SK-N-MC (cell line): ENCODE data around the gene PSD4.
A peak's percentile ranks its signal among the peaks of the same experiment; 100 is the strongest.

Source experiments
- DNase-seq: peaks from one replicate; pipeline ENCODE4 v3.0.0-alpha.2; 2011; ENCODE audit warnings: low read depth, low spot score
- H3K27ac ChIP-seq: fragments of 200-600 bp; sonication (generic); 2 replicates; pipeline ENCODE4 v1.5.1; 2016; ENCODE audit warnings: mixed run types
- H3K36me3 ChIP-seq: fragments of 200-600 bp; sonication (generic); 2 replicates; pipeline ENCODE4 v1.6.1; 2017; ENCODE audit warnings: antibody characterized with exemption, low read length, mixed read lengths; ENCODE audit not compliant: insufficient read depth
- H3K4me3 ChIP-seq: fragments of 200-600 bp; sonication (generic); 2 replicates; pipeline ENCODE4 v1.5.1; 2016
- H3K9ac ChIP-seq: fragments of 200-600 bp; sonication (generic); 2 replicates; pipeline ENCODE4 v1.8.0; 2017; ENCODE audit warnings: mixed run types, mixed read lengths; ENCODE audit not compliant: insufficient read length
- H3K9me3 ChIP-seq: fragments of 200-600 bp; sonication (generic); 2 replicates; pipeline ENCODE4 v1.6.1; 2017; ENCODE audit warnings: low read depth, mild to moderate bottlenecking, antibody characterized with exemption, low read length, moderate library complexity, mixed read lengths
- EZH2 ChIP-seq: fragments of 200-600 bp; sonication (generic); IDR thresholded peaks from one replicate; pipeline ENCODE4 v1.6.1; 2017; ENCODE audit warnings: antibody characterized with exemption
- FOXP2 ChIP-seq: optimal IDR thresholded peaks from 2 replicates; pipeline ENCODE3; 2011; ENCODE audit warnings: mild to moderate bottlenecking, moderate library complexity; ENCODE audit not compliant: insufficient read depth; ENCODE audit errors: extremely low read length, control extremely low read depth
- POLR2AphosphoS5 ChIP-seq: IDR thresholded peaks from 2 replicates; pipeline ENCODE4 v1.6.1; 2012; ENCODE audit warnings: mild to moderate bottlenecking, low read depth, low read length, borderline replicate concordance

Gene PSD4

DNA sequence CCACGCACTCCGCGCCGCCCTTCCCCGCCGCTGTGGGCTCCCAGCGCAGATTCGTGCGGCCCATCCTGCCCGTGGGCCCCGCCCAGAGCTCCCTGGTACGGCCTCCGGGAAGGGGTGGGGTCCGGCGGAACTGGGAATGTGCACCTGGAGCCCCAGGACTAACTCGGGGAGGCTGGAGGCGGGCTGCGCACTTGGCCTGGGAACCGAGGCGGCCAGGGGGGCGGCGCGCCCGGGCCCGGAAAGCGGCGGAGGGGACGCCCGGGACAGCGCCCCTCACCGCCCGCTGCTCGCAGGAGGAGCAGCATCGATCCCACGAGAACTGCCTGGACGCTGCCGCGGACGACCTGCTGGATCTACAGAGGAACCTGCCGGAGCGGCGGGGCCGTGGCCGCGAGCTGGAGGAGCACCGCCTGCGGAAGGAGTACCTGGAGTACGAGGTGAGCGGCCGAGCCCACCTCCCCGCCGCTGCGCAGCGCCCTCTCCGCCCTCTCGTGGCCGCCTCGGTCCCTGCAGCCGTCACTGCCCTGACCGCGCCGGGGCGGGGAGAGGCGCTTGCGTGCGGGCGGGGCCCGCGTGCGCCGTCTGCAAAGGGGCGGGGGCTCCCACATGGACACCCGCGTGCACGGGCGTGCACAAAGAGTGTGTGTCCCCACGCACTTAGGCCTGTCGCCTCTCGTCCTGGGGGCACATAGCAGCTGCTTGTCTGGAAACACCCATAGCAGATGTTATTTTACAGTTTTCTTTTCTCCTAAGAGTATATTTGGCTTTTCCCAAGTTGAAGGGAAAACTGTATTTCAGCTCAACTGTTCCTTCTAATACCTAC is 25.2 kb downstream of the PSD4 start:
- Histone ChIP-seq H3K27ac (no peak overlapping the region), H3K9me3 (no peaks in the 10 kb centered on the region), H3K4me3 (peak overlapping the region; percentile 94), H3K9ac (peak overlapping the region; percentile 63), H3K36me3 (no peaks in the 10 kb centered on the region)
- TF ChIP-seq FOXP2 (no peak), POLR2AphosphoS5 (peak; percentile 81), EZH2 (no peak)
- DNase-seq, result no peak

DNA sequence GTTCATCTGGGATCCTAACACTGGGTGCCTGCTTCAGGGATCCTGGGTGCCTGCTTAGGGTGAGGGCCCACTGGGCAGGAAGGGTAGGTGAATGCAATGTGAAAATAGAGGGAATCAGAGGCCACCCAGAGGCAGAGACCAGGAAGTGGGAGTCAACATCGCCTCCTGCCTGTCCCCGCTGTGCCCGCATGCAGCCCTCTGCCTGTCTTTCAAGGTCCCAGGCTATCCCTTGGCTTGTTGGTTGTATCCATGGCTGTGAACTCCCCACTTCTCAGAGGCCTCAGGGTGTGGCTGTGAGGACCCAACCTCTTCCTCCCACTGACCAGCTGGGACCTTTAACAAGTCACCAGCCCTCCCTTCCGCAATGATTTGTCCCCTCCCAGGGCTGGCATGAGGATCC is 26.5 kb downstream of the PSD4 start:
- H3K27ac ChIP-seq, result no peak overlapping the region
- H3K4me3 ChIP-seq, result no peak overlapping the region
- H3K9ac ChIP-seq, result no peak overlapping the region
- TF ChIP-seq FOXP2 (no peak), POLR2AphosphoS5 (no peak), EZH2 (no peak)
- no peak for DNase-seq
- no peaks in the 10 kb centered on the region for H3K36me3 ChIP-seq
- no peaks in the 10 kb centered on the region for H3K9me3 ChIP-seq

DNA sequence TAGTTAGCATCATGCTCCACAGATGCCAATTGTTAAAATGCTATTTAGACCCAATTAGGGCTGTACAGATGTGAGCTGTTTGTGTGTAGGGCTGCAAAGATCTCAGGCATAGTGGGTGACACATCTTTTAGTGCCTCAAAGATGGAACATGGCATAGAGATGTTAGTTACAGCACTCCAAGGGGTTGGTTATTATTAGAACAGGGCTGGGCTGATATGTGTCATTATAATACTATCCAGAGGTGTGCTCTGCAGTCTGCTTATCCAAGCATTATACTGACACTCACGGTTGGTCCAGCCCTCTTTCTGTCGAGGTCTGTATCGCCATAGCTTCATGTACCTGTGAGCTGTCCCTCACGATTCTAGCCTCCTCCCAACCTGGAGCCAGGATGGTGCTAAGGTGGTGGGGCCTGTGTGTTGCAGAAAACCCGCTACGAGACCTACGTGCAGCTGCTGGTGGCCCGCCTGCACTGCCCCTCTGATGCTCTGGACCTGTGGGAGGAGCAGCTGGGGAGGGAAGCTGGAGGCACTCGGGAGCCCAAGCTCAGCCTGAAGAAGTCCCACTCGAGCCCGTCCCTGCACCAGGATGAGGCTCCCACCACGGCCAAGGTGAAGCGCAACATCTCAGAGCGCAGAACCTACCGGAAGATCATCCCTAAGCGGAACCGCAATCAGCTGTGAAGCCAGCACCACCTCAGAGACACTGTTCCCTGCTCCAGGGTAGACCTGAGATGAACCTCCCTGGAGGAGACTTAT is 27.1 kb downstream of the PSD4 start:
- Histone ChIP-seq H3K9ac (no peak overlapping the region), H3K27ac (no peak overlapping the region), H3K36me3 (no peaks in the 10 kb centered on the region), H3K9me3 (no peaks in the 10 kb centered on the region), H3K4me3 (no peak overlapping the region)
- DNase-seq, result no peak
- no peak for TF ChIP-seq POLR2AphosphoS5
- TF ChIP-seq EZH2, result no peak
- no peak for TF ChIP-seq FOXP2

DNA sequence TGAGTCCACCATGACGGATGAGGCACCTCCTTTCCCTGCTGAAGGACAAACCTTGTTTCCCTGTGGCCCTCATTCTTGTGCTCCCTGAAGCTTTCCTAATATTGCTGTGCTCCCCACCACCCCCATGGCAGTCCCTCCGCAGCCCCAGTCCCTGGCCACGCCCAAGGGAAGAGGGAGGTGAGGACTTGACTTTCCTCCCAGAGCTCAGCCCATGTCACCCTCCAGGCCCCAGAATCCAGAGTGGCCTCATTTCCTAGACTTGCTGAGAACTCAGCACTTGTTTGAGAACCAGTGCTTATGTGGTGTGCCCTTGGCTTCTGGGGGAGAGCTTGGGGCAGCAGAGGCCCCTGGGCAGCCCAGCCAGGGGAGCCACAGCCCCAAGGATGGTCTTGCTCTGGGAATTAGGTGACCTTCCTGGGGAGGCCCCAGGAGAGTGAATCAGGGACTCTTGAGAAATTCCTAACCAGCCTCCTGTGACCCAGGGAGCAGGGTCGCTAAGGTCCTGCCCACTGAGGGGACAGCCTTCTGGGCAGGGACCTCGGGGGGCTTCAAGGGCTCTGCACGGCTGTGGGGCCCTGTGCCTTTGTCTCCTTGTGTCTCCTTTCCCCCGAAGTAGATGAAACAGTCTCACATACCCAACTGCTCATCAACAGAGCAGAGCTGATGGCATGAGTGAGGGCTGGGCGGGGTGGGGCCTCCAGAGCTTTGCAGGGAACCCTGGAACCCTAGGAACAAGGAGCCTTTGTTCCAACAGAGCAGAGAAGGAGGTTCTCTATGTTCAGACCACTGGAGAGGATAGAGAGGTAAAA is 27.9 kb downstream of the PSD4 start:
- TF ChIP-seq FOXP2 (no peak), POLR2AphosphoS5 (no peak), EZH2 (no peak)
- Histone ChIP-seq H3K4me3 (no peak overlapping the region), H3K36me3 (no peaks in the 10 kb centered on the region), H3K9me3 (no peaks in the 10 kb centered on the region), H3K9ac (no peak overlapping the region), H3K27ac (no peak overlapping the region)
- no peak for DNase-seq

DNA sequence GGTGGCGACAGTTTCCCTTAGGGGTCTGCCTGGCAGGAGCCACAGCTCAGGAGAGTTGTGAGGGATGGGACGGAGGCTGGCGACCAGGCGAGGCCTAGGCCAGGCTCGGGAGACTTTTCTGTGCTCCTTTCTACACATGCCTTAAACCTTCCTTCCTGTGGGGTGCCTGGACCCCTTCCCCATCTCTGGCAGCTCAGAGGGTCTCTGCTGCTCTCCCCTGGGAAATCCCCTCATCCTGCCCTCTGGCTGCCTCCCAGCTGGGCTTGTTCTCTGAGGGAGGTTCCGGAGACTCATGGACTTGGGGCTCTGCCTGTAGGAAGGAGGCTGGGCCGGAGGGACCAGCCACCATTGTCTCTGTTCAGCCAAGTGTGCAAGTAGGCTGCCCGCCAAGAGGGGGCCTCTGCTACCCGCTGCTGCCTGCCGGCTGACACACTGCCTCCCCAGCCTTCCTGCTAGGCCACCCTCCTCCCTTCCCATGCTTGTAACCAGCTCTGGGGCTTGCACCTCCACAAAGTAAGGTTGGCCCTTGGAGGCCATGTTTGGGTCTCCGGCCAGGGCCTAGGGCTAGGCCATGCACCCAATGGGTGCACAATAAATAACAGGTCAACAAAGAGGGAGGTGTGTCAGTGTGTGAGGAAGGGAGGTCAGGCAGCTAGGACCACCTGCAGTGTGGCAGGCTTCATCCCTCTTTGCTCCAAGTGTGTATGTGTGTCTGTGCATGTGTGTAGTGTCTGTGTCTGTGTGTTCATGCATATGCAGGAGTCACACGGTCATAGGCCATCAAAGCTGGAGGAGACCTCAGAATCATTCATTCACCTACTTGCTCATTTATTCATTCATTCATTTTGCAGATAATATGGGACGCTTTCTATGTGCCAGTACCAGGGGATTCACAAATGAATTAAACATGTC is 28.8 kb downstream of the PSD4 start:
- H3K4me3 ChIP-seq, result no peak overlapping the region
- no peaks in the 10 kb centered on the region for H3K36me3 ChIP-seq
- DNase-seq, result no peak
- no peak overlapping the region for H3K9ac ChIP-seq
- H3K9me3 ChIP-seq, result no peaks in the 10 kb centered on the region
- TF ChIP-seq FOXP2 (no peak), EZH2 (no peak), POLR2AphosphoS5 (no peak)
- H3K27ac ChIP-seq, result no peak overlapping the region

DNA sequence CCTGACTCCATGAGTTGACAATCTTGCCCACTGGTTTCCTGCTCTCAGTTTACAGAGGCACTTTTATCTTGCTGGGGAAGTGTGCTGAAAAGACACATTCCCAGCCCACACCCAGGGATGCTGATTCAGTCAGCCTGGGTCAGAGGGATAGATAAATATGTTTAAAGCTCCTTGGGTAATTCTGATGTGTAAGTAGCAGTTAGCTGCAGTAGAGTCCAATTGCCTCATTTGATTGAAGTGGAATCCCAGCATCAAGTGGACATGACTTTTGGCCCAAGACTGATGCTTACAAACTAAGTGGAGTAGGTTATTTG is 29.4 kb downstream of the PSD4 start:
- no peaks in the 10 kb centered on the region for H3K9me3 ChIP-seq
- no peak overlapping the region for H3K4me3 ChIP-seq
- H3K36me3 ChIP-seq, result no peaks in the 10 kb centered on the region
- no peak for DNase-seq
- H3K27ac ChIP-seq, result no peak overlapping the region
- TF ChIP-seq POLR2AphosphoS5 (no peak), EZH2 (no peak), FOXP2 (no peak)
- no peak overlapping the region for H3K9ac ChIP-seq

DNA sequence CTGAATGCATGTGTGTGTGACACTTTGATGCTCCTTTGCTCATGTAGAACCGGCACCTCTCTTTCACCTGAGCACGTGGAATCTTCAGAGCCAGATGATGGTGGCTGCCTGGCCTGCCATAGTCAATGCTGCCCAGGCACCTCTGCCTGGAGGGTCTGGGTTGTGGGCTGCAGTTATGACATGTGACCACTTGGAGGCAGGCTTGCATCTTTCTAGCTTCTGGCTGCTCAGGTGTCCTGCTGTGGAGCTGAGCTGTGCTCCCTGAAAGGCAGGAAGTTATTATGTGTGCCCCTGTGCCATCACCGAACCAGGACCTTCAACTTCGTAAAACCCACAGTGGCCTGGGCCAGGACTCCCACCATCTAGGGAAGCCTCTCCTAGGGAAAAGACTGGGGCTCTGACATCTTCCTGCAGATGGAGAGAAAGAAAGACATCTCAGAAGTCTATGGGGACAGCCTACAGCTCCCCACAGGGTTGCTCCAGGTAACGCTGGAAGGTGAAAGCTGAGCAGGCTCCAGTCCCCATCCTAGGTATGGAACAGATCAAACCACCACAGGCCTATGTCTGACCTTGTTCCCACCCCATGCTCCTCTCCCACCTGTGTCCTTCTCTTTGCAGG is 30.2 kb downstream of the PSD4 start:
- no peaks in the 10 kb centered on the region for H3K36me3 ChIP-seq
- no peak overlapping the region for H3K27ac ChIP-seq
- DNase-seq, result no peak
- TF ChIP-seq FOXP2 (no peak), EZH2 (no peak), POLR2AphosphoS5 (no peak)
- H3K9me3 ChIP-seq, result no peaks in the 10 kb centered on the region
- H3K9ac ChIP-seq, result no peak overlapping the region
- H3K4me3 ChIP-seq, result no peak overlapping the region

DNA sequence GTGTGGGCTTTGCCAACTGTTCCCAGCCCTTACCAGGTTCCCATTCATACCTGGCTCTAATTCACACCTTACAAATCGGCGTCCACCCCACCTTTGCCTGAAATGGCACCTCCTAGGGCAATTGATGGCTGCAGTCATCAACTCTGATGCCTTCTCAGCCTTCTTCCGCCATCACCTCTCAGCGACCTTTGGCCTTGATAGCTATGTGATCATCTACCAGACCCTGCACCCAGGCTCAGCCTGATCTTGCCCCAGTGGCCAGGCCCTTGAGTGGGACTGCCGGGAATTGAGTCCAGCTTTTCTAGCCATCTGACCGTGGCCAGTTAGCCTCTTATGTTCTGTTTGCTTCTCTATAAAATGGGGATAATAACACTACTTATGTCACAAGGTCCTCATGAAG is 32.5 kb downstream of the PSD4 start:
- no peaks in the 10 kb centered on the region for H3K9me3 ChIP-seq
- DNase-seq, result no peak
- H3K36me3 ChIP-seq, result no peaks in the 10 kb centered on the region
- no peak overlapping the region for H3K4me3 ChIP-seq
- no peak overlapping the region for H3K9ac ChIP-seq
- no peak overlapping the region for H3K27ac ChIP-seq
- TF ChIP-seq FOXP2 (no peak), POLR2AphosphoS5 (no peak), EZH2 (no peak)
